SK-MEL-5 (cell line): Measurements from ENCODE around the gene WNT3A. TPM values are rescaled to one million over a fixed set of nuclear protein-coding genes. Genes with fewer than 3 reads are reported as not detected.

Experiments used
- DNase-seq: peaks from one replicate; pipeline ENCODE4 v3.0.0-alpha.2; 2016; ENCODE audit warnings: low read depth, low spot score
- in situ Hi-C: cut with HindIII; loops from 2 replicates; pipeline ENCODE4 v1.10.0; 2016; ENCODE audit warnings: low sequenced_read_pairs, high pct_unique_total_duplicates, low pct_unique_long_range_greater_than_20kb
- total RNA-seq: library from RNA; depleted of rRNA; stranded (reverse); fragments of >200 nt; shearing (Covaris generic); gene quantifications from 2 replicates; pipeline ENCODE4 v1.2.3, GENCODE V29; 2014

Gene WNT3A
- total RNA-seq, 1 experiment from 2014 or later = not detected

DNA sequence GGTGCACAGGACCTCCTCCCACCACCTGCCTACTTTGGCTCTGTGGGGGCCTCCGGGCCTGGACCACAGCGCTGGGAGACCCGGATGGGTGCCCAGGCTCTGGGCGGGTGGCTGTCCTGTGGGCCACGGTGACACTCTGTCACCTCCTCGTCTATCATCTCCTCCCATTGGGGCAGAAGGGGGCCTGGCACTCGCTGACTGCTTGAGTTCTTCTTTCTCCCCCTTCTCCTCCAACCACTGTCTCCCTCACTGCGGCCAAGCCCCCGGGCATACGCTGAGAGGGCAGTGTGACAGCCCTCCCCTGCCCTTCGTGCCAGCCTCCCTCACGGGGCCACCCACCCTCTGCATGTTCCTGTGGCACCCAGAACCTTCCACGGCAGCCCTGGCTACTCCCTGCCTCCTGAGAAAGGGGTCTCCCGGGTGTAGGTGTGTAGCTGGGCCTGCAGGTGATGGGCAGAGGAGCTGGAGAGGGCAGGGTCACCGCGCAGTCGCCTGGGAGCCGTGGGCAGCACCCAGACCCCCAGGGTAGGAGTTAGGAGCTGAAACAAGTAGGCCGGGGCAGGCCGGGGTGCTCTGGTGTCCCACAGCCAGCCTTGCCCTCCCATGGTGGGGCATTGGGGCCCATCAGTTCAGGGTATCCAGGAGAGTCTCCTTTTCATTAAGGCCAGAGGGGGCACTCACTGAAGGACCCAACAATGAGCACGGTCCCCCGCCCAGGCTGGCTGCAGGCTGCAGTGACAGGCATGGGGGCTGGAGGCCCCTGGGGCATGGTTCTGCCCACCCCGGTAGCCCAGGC, 66.5 kb downstream of the WNT3A start:
- DNase-seq = no peak
- in situ Hi-C loops = no loop called here

GRCh38 chr1:228073857-228074545, 67.2 kb downstream of the WNT3A start:
- peak; percentile 38 for DNase-seq

DNA sequence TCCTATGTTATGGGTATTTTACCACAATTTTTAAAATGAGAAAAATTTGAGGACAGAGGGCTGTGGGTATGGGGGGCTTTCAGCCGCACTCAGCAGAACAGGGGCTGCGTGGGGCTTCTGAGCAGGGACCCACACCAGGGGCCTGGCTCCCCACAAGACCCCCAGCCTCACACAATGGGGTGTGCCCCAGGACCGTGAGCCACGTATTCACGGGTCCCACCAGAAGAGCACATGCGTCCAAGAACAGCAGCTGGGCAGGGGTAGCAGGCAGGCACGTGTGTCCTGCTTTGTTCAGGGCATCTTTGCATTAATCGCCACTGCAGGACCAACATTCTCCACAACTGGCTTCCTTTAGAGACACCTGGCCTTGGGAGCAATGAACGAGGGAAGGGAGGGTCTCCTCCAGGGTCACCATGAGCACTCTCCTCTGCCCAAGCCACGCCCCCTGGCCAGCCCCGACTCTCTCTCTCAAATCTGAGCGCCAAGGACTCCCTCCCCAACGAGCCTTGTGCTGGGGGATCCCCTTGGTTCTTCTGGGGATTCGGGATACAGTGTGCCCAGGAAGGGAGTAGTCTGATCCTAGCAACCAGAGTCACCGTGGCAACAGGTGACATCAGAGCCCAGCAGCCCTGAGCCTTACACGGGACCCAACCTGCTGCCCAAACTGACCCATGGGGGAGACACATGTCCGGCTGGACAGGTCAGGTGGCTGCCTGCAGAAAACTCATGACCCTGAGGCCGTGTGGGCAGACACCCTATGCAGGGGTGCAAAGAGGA, 68.3 kb downstream of the WNT3A start:
- peak; percentile 50 for DNase-seq
- in situ Hi-C loops = no loop called here

More at GRCh38 chr1:228073857-228074545, 67.2 kb downstream of the WNT3A start:
- in situ Hi-C loops = no loop called here

- in situ Hi-C loops = no loop called here
Measured at GRCh38 chr1:228075801-228076271, 69.0 kb downstream of the WNT3A start.

DNA sequence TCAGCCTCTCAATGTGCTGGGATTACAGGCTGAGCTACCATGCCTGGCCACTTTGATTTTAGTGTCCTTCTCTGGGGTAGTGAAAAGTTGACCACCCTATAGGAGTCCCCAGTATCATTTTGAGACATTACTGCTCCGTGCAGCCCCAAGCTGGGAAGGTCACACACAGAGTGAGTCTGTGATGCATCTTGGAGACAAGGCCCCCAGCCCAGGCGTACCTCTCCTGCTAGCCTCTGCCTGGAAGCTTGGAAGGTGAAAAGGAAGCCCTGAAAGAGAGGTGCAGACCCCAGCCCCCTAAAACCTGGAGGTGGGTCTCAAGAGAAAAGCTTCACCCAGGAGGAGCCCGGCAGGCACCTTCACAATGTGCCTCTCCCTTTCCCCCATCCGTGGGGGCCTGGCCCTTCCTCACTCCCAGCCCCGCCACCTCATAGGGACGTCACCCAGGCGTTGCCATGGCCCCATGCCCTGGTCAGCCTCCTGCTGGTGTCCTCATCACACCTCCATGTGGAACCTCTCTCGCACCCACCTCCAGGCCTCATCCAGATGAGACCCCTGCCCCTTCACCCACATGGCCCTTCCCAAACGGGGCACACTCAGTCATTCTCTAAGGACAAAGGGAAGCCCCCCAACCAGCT, 70.1 kb downstream of the WNT3A start:
- in situ Hi-C loops = no loop called here
- DNase-seq = no peak

More at GRCh38 chr1:228075801-228076271, 69.0 kb downstream of the WNT3A start:
- DNase-seq = no peak

GRCh38 chr1:228077565-228078330, 71.0 kb downstream of the WNT3A start:
- no peak for DNase-seq

DNA sequence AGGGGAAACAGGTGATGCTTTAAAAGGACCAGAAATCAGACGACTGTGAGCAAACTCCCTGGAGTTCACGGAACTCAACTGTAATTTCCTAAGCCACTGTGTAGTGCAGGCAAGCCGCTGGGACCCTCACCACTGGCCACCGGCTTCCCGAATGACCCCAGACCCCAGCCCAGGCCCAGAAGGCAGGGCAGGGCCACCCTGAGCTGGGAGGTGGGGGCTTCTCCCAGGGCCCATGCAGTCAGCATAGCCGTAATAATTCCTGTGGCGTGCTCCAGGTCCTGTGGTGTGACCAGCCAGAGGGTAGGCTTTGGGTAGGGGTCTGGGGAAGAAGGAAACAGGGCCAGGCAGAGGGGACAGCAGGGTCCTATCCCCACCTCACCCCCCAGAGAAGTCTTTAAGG, 72.2 kb downstream of the WNT3A start:
- in situ Hi-C loops = no loop called here
- DNase-seq = no peak

More at GRCh38 chr1:228077565-228078330, 71.0 kb downstream of the WNT3A start:
- in situ Hi-C loops = no loop called here

GRCh38 chr1:228079601-228080263, 72.9 kb downstream of the WNT3A start:
- no peak for DNase-seq
- in situ Hi-C loops = no loop called here

DNA sequence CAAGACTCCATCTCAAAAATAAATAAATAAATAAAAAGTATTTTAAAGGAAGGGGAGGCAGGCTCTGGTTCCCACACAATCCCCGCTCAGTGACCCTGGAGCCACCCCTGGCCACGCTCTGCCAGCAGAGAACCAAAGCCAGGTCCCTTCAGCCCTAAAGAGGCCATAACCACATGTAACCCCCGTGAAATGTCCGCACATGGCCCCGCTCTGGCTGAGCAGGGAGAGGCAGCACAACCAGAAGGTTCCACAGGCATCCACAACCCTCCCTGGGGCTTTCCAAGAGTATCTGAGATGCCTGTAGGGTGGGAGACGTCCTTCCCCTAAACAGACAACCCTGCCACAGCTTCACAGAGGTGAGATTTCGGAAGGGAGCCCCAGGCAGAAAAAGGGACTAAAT, 74.3 kb downstream of the WNT3A start:
- DNase-seq = no peak
- in situ Hi-C loops = no loop called here

DNA sequence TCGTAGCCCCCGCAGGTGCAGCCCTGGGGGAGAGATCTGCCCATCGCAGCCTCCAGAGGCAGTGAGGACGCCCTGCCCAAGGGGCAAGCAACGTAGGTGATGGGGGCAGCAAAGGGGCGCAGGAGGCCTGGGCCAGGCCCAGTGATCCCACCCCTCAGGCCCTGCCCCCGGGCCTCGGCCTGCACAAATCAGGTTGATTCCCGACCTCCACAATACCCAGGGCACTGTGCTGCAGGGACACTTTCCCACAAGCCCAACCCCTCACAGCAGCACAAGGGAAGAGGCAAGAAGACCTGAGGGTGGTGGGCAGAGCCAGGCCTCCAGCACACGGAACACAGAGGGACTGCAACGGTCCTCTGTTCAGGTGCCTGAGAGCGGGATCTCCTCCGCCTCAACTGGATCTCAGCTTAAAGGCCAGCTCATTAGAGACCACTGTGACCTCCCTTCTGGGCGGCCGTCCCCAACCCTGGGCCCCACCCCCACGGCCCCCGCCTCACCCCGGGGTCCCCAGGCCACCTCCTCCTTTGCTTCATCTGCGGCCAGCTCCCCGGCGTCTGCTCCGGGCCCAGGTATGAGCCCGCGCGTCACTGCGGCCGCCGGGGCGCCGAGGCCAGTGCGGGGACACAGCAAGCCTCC, 74.9 kb downstream of the WNT3A start:
- no peak for DNase-seq
- in situ Hi-C loops = no loop called here

GRCh38 chr1:228082214-228082917, 75.6 kb downstream of the WNT3A start, which contains the start of gene ARF1:
ARF1 (plus strand) TSS chr1:228082708; CDS start chr1:228097115, 14,407 bp downstream.
- in situ Hi-C loops = no loop called here
- DNase-seq = peak; percentile 89

DNA sequence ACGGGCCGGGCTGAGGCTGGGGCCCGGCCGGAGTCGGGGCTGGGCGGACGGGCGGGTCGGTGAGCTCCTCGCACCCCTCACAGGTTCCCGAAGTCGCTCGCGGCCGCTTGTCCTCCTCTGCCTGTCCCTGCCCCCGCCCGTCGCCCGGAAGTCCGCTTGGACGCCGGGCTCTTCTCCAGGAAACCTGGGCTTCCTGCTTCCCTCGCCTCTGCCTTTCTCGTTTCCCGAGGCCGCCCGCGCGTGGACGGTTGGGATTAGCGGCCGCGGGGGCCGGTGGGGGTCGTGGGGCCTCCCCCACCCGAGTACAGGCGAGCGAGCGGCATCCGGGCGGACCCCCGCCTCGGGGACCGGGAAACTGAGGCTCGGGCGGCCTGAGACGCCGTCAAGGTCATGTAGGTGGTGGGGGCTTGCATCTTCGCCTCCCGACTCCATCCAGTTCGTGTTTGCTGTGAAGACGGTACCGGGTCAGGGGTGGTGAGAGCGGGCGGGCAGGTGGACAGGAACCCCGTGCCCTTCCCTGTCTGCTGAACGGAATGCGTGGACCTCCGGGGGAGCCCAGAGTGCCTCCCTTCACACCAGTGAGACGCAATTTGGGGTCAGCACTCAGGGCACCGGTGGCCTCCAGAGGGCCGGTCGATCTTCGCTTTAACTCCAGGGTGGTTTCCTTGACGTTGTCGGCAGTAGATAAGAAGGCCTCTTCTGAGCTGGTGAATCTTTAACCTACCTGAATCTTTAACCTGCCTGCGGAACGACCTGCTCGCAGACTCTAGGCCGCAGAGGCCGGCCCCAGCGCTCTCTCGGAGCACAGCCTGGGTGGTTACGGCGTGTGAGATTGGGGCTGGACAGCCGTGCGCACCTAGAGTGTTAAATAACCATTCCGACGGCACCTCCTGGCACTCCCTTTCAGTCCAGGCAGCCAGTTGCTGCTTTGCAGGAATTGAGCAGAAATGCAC, 76.4 kb downstream of the WNT3A start:
- in situ Hi-C loops = no loop called here
- no peak for DNase-seq

- DNase-seq = peak; percentile 22
- in situ Hi-C loops = no loop called here
Measured at GRCh38 chr1:228083871-228084278, 77.1 kb downstream of the WNT3A start.

- in situ Hi-C loops = no loop called here
- DNase-seq = no peak
Measured at GRCh38 chr1:228084325-228084724, 77.5 kb downstream of the WNT3A start.
